Esophagus squamous epithelium (tissue), 4 donors: ENCODE measurements around the gene NIT2.

Experiments used
- CTCF ChIP-seq, 6 experiments: fragments of 450-650 bp in 4 of 6; fragments of 200-600 bp in 2 of 6; sonication (generic) in 2 of 6; IDR thresholded peaks; one replicate each; pipeline ENCODE4 v1.5.1; 2016 to 2019; ENCODE audit warnings: antibody characterized with exemption in 6 of 6, mild to moderate bottlenecking in 4 of 6, moderate library complexity in 4 of 6
- POLR2A ChIP-seq, 4 donors: fragments of 450-650 bp; IDR thresholded peaks; one replicate each; pipeline ENCODE4 v1.6.1; 2017; ENCODE audit warnings: antibody characterized with exemption in 4 of 4, mild to moderate bottlenecking in 4 of 4, moderate library complexity in 3 of 4

- no peak for TF ChIP-seq POLR2A (IDR thresholded peaks at IDR 0.05)
- TF ChIP-seq CTCF (IDR thresholded peaks at IDR 0.05): no peak
Observed at GRCh38 chr3:100335434-100335833, 877 bp downstream of the NIT2 start.
